HFFc6 (cell line): ENCODE measurements around the gene RNF146. TPM values are rescaled to one million over a fixed set of nuclear protein-coding genes. Genes with fewer than 3 reads are reported as not detected.
A peak's percentile ranks its signal among the peaks of the same experiment; 100 is the strongest.

ENCODE experiments used
- DNase-seq: peaks from one replicate; pipeline ENCODE4 v3.0.0-alpha.2; 2018
- H3K27ac Mint-ChIP-seq: 2 replicates; pipeline ENCODE4 v1.8.0; 2020; ENCODE audit warnings: mild to moderate bottlenecking, mixed read lengths
- H3K27me3 Mint-ChIP-seq: 2 replicates; pipeline ENCODE4 v1.8.0; 2021; ENCODE audit warnings: mild to moderate bottlenecking, moderate library complexity, mixed read lengths; ENCODE audit not compliant: insufficient read depth
- H3K36me3 Mint-ChIP-seq: 2 replicates; pipeline ENCODE4 v1.8.0; 2021; ENCODE audit warnings: low read depth, mixed read lengths
- H3K4me1 Mint-ChIP-seq: 2 replicates; pipeline ENCODE4 v1.8.0; 2020; ENCODE audit warnings: low read depth, mixed read lengths
- H3K4me3 Mint-ChIP-seq: 2 replicates; pipeline ENCODE4 v1.8.0; 2020; ENCODE audit warnings: mild to moderate bottlenecking, moderate library complexity, mixed read lengths
- H3K9me3 Mint-ChIP-seq: 2 replicates; pipeline ENCODE4 v1.8.0; 2020; ENCODE audit warnings: mild to moderate bottlenecking, mixed read lengths
- CTCF ChIP-seq: fragments of 200-600 bp; sonication (generic); IDR thresholded peaks from 2 replicates; pipeline ENCODE4 v1.5.0; 2021; ENCODE audit warnings: antibody characterized with exemption, mild to moderate bottlenecking
- total RNA-seq, 6 experiments: library from RNA; stranded (reverse); fragmentation: NEBNext Ultra II Directional; extraction: Animal tissue kit (Norgen Biotek cat#: 25700); gene quantifications; 2 replicates in 1 of 6; 3 replicates in 5 of 6; pipeline ENCODE4 v1.2.3, GENCODE V29; 2021

RNF146 gene
- total RNA-seq, 6 experiments from 2014 or later, result 22.6 to 26.4 (median 24.4) TPM

DNA sequence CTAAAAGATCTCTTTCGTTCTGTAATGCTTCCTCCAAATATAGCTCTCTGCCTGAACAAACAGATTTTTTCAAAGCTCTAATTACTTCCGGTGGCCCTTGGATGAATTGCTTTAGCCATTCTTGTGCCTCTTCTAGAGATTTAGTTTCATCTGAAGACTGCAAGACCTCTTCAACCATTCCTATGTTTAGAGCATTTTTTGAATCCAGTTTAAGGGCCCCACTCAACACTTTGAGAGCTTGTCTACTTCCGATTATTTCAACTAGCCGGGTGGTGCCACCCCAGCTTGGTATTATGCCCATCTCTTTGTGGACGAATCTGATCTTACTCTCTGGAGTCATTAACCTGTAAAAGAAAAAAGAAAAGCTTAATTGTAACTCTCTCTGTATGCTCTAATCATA is 23.3 kb downstream of the RNF146 start:
- H3K36me3 Mint-ChIP-seq, result peaks cover 49% of the 10 kb centered on the region
- H3K9me3 Mint-ChIP-seq, result no peaks in the 10 kb centered on the region
- H3K4me3 Mint-ChIP-seq, result no peak overlapping the region
- no peaks in the 10 kb centered on the region; the same call in 1 of the 2 replicates for H3K27me3 Mint-ChIP-seq
- H3K27ac Mint-ChIP-seq, result peak overlapping the region; percentile 26; the same call in 1 of the 2 replicates
- H3K4me1 Mint-ChIP-seq, result peaks cover 32% of the 10 kb centered on the region
- DNase-seq, result no peak
- no peak for TF ChIP-seq CTCF

DNA sequence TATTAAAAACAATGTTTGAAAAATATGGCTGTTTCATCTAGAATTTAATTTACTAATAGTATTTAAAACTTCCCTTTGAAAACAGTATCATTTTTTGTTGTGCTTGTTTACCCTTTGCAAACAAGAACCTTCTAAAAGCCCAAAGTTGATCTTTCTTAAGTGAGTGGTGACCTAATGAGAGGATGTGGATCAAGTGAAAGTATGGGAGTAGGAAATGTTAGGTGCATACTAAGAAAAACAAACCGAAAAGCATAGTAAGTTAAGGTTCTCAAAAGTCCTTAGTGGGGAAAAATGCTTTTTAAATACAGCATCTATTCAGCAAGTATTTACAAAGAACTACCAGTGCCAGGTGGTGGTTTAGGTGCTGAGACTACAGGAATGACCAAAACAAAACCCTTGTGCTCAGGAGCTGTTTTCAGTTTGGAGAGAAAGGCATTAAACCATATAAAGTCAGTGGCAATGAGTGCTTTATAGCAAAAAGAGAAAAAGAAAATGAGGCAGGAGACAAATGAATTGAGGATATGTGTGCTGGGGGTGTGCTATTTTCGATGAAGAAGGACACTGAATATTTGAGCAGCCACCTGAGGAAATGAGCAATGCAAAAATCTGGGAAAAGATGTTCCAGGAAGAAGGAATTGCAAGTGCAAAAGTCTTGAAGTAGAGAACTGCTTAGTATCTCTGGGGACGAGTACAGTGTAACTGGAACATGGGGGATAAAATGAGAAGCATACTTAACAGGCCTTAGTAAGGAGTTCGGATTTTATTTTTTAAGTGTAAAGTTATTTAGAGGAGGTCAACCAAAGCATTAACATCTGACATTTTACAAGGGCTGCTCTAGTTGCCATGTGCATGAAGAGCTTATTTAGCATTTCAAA is 24.0 kb downstream of the RNF146 start:
- no peak for TF ChIP-seq CTCF
- H3K27me3 Mint-ChIP-seq, result no peaks in the 10 kb centered on the region
- 0 out of 2 replicates have a peak overlapping the region, but pooled peaks have one; percentile 26 for H3K27ac Mint-ChIP-seq
- H3K4me1 Mint-ChIP-seq, result peaks cover 32% of the 10 kb centered on the region
- H3K9me3 Mint-ChIP-seq, result no peaks in the 10 kb centered on the region
- H3K36me3 Mint-ChIP-seq, result peaks cover 45% of the 10 kb centered on the region
- no peak for DNase-seq
- no peak overlapping the region for H3K4me3 Mint-ChIP-seq

- H3K9me3 Mint-ChIP-seq, result no peaks in the 10 kb centered on the region
- H3K4me3 Mint-ChIP-seq, result no peak overlapping the region
- no peak for TF ChIP-seq CTCF
- no peak for DNase-seq
- no peaks in the 10 kb centered on the region; the same call in 1 of the 2 replicates for H3K27me3 Mint-ChIP-seq
- peaks cover 32% of the 10 kb centered on the region for H3K4me1 Mint-ChIP-seq
- H3K27ac Mint-ChIP-seq, result no peak overlapping the region
- H3K36me3 Mint-ChIP-seq, result peaks cover 39% of the 10 kb centered on the region
Measured at GRCh38 chr6:127291495-127291894, 24.8 kb downstream of the RNF146 start.

DNA sequence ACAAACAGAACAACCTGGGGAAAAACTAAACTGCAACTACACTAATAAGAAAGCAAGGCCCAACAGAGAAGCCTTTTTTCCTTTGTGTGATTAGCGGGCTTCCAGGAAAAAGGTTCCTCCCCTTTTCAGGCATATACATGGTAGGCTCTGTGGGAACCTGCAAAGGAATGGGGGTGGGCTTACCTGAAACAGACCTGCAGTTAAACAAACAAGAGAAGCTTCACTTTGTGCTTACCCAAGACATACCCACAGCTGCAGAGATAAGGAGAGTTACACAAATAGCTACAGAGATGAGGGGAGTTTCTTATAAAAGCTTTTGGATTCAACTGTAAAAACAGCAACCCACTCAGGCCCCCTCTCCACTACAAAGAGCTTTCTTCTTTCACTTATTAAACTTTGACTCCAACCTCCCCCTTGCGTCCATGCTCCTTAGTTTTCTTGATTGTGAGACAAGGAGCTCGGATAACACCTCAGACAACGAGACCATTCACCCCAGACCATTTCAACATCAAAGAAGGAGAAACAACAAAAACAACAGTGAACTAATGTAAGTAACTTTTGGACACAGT is 30.9 kb downstream of the RNF146 start:
- H3K27ac Mint-ChIP-seq, result peak overlapping the region; percentile 61
- no peaks in the 10 kb centered on the region; the same call in 1 of the 2 replicates for H3K27me3 Mint-ChIP-seq
- H3K9me3 Mint-ChIP-seq, result no peaks in the 10 kb centered on the region
- no peak overlapping the region for H3K4me3 Mint-ChIP-seq
- TF ChIP-seq CTCF, result no peak
- H3K36me3 Mint-ChIP-seq, result peaks cover 7% of the 10 kb centered on the region
- no peak for DNase-seq
- peaks cover 31% of the 10 kb centered on the region for H3K4me1 Mint-ChIP-seq

GRCh38 chr6:127298475-127298874 is 31.8 kb downstream of the RNF146 start:
- DNase-seq, result no peak
- no peak for TF ChIP-seq CTCF
- Mint-ChIP-seq H3K4me3 (no peak overlapping the region), H3K27me3 (no peaks in the 10 kb centered on the region; the same call in 1 of the 2 replicates), H3K9me3 (no peaks in the 10 kb centered on the region), H3K36me3 (peaks cover 7% of the 10 kb centered on the region), H3K27ac (no peak overlapping the region), H3K4me1 (peaks cover 31% of the 10 kb centered on the region)
